Raji (cell line): ENCODE data around the gene VPS25.

Experiments
- POLR2A ChIP-seq: IDR thresholded peaks from 2 replicates; pipeline ENCODE4 v1.6.1; 2011; ENCODE audit warnings: low read depth, low read length, control low read depth; ENCODE audit not compliant: insufficient read depth

Gene VPS25

DNA sequence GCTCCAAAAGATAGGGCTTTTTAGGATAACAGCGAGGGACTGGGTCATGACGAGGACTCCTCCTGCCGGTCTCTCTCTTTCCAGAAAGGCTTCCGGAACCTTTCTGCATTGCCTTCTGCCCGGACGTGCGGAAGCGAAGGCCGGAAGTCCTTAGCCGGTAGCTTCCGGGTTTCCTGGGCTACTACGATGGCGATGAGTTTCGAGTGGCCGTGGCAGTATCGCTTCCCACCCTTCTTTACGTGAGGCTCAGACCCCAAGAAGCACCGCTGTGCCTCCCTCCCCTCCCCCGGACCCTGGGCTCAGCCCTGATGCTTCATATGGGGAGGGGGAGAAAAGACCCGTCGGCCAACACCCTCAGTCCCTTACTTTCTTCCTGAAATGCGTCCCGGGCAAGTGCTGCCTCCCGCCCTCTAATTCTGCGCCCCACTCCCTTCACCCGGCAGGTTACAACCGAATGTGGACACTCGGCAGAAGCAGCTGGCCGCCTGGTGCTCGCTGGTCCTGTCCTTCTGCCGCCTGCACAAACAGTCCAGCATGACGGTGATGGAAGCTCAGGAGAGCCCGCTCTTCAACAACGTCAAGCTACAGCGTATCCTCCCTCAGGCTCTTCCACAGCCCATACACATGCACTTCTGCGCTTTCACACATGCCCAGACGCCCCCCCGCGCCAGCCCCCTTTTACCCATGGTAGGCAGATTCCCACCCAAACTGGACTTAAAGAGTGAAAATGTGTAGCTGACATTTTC lies at the start of gene VPS25:
TSS of gene VPS25 (plus strand) at position 160 of the 746 bp plus-strand sequence. CDS start at position 187, 27 bp downstream.
- peak; percentile 97 for TF ChIP-seq POLR2A

DNA sequence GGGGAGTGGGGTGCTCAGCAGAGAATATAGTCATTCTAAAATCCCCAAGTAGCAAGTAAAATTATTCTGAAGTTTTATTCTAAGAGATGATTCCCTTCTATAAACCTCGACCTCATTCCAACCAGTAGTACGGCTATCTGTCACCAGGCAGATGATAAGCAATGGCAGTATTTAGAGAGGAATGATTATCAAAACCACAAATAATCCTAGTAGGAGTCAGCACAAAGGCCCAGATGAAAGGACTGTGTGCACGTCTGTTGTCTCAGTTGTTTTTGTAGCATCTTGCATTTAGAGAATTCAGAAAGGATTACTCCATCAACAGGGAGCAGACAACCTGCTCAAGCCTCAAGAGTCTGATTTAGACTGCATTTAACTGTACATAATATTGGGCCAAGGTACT lies 49.6 kb upstream of the VPS25 start:
- no peak for TF ChIP-seq POLR2A

DNA sequence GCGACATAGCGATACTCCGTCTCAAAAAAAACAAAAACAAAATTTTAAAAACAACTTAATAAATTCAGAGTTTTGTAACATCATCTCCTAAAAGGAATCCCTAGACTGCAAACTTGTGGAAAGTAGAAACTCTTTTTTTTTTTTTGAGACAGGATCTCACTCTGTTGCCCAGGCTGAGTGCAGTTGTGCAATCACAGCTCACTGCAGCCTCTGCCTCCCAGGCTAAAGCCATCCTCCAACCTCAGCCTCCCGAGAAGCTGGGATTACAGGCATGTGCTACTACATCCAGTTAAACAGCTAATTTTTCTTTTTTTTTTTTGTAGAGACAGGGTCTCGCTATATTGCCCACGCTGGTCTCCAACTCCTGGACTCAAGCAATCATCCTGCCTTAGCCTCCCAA lies 48.1 kb upstream of the VPS25 start:
- no peak for TF ChIP-seq POLR2A

- TF ChIP-seq POLR2A, result no peak
These were observed 32.5 kb upstream of the VPS25 start for GRCh38 chr17:42740699-42741098.

DNA sequence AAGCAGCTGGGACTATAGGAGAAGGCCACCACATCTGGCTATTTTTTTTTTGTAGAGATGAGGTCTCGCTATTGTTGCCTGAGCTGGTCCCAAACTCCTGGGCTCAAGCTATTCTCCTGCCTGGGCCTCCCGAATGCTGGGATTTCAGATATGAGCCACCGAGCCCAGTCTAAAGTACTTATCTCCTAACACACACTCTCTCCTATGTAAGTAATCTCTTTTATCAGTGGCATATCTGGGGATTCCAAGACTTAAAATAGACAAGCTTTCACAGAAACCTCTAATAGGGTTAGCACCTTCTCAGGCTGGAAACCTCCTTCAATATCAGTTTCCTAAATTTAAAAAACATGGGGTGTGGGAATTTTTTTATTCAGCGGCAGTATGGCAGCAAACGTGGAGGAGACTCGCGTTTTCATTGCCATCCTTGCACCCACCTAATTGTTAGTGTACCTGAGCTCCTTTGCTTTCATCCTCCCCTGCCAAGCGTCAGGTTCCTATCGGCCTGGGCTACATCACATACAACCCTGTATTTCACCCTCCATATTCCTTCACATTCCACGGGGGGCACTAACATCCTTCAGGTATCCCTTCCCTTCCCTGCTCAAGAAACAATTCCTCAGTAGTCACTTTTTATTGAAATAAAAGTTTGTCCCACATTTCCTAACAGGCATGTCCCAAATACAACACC lies 29.5 kb upstream of the VPS25 start:
- TF ChIP-seq POLR2A, result no peak

GRCh38 chr17:42744283-42744805 lies 28.9 kb upstream of the VPS25 start:
- TF ChIP-seq POLR2A, result peak; percentile 57; the same call in 1 of the 2 replicates

- TF ChIP-seq POLR2A, result peak; percentile 76
These were observed 28.2 kb upstream of the VPS25 start, which contains the start of gene EZH1 for GRCh38 chr17:42744806-42745617. TSS of gene EZH1 (minus strand) at chr17:42745040. CDS start at chr17:42728941, 16,099 bp downstream.

DNA sequence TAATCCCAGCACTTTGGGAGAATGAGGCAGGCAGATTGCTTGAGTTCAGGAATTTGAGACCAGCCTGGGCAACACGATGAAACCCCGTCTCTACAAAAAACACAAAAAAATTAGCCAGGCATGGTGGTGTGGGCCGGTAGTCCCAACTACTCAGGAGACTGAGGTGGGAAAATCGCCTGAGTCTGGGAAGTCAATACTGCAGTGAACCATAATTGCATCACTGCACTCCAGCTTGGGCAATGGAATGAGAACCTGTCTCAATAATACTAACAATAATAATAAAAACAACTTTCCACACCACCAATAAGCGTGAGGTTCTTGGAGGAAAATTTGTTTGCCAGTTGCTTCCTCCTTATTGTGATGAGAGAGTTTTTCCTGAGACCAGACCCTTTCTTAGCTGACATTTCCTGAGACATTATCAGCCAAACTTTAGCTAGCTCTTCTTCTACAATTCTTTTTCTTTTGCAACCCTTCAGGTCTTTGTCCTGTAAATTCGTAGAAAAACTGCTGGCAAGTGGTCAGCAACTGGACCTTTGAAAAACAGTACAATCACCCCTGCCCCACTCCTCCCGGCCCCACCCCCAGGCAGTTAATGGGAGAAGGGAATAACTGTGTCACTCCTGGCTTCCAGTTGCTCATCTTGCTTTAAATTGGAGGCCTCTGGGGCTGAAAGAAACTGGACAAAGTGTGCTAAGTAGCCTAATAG lies 24.9 kb upstream of the VPS25 start:
- no peak for TF ChIP-seq POLR2A

GRCh38 chr17:42748908-42749798 lies 24.1 kb upstream of the VPS25 start:
- no peak for TF ChIP-seq POLR2A

- no peak for TF ChIP-seq POLR2A
These were observed 22.4 kb upstream of the VPS25 start for GRCh38 chr17:42750739-42751344.

GRCh38 chr17:42751628-42752027 lies 21.6 kb upstream of the VPS25 start:
- TF ChIP-seq POLR2A, result no peak

DNA sequence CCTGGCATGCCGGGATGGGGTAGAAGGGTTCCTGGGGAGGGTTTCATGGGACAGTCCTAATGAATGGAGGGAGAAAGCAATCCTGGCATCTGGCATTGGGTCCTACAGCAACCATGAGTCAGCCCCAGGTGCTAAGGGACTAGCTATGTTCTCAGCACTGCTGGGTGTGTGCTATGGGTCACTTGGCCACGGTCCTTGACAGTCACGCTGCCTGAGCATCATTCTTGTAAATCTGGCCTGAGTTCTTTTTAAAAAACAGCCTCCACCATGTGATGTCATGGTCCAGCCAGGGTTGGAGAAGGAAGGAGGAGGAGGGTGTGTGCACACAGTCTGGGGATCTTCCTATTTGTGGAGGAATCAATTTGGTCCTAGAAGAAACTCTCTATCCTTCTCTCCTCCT lies 18.5 kb upstream of the VPS25 start:
- TF ChIP-seq POLR2A, result no peak

DNA sequence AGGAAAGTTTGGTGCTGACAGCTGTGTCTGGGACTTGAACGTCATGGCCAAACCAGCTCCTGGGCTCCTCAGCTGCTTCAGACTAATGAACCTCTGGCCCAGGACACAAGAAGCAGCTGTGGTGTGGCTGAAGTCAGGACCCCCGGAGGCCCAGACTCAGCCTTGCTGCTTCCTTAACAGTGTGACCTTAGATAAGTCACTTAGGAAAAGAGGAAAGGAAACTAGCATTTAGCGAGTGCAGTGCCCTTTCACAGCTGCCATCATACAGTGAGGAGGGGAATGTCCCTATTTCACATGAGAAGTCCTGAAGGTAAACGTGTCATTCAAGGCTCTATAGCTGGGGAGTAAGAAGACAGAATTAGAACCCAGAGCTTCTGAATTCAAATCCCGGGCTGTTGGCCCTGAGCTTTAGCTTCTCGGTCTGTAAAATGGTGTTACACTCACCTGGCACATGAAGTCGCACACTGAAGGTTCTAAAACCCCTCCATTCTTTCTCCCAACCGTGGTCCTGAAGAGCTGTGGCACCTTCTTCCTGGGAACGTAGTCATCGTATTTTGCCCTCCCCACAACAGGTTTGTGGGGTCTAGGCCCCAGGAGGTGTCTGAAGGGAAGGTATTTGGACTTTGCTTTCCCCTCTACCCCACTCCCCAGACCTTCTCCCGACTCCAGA lies 13.1 kb upstream of the VPS25 start:
- no peak for TF ChIP-seq POLR2A
